ENCODE measurements around the gene MEF2C. TPM values are rescaled to one million over a fixed set of nuclear protein-coding genes. Genes with fewer than 3 reads are reported as not detected.

The MEF2C gene
- total and polyA plus RNA-seq, 7 donors, result 2.8 to 51.4 (median 32.1) TPM

GRCh38 chr5:88696466-88696865 lies 186.5 kb downstream of the MEF2C start:
- Histone ChIP-seq H3K4me3 (no peak overlapping the region), H3K27ac (no peak overlapping the region), H3K4me1 (peaks cover 0 to 23% (median 14%) of the 10 kb centered on the region in 4 donors), H3K27me3 (peaks cover 37 to 82% (median 55%) of the 10 kb centered on the region in 3 donors), H3K36me3 (no peaks in the 10 kb centered on the region), H3K9me3 (no peaks in the 10 kb centered on the region)
- DNase-seq, result no peak
- intact Hi-C loops (cut with DNase I), result no loop called here
- no peak for TF ChIP-seq EP300 (IDR thresholded peaks at IDR 0.05)
- TF ChIP-seq CTCF (IDR thresholded peaks at IDR 0.05), result no peak
- TF ChIP-seq POLR2AphosphoS5 (IDR thresholded peaks at IDR 0.05), result no peak
- TF ChIP-seq POLR2A (IDR thresholded peaks at IDR 0.05), result no peak

GRCh38 chr5:88695931-88696330 lies 187.1 kb downstream of the MEF2C start:
- intact Hi-C loops (cut with DNase I), result no loop called here
- no peaks in the 10 kb centered on the region for H3K9me3 ChIP-seq
- no peak overlapping the region for H3K4me3 ChIP-seq
- 13 to 19% methylated on average over 3 of the region's 3 CpGs for WGBS, 2 donors
- no peak overlapping the region for H3K27ac ChIP-seq
- H3K36me3 ChIP-seq, result no peaks in the 10 kb centered on the region
- DNase-seq, result no peak
- TF ChIP-seq POLR2A (IDR thresholded peaks at IDR 0.05), result no peak
- no peak for TF ChIP-seq CTCF (IDR thresholded peaks at IDR 0.05)
- TF ChIP-seq EP300 (IDR thresholded peaks at IDR 0.05), result no peak
- no peak for TF ChIP-seq POLR2AphosphoS5 (IDR thresholded peaks at IDR 0.05)
- peaks cover 38 to 88% (median 60%) of the 10 kb centered on the region in 3 donors for H3K27me3 ChIP-seq
- peaks cover 0 to 29% (median 19%) of the 10 kb centered on the region in 4 donors for H3K4me1 ChIP-seq

GRCh38 chr5:88695232-88695631 lies 187.8 kb downstream of the MEF2C start:
- WGBS, 2 donors, result 10 to 22% methylated on average over 19 of the region's 19 CpGs
- intact Hi-C loops (cut with DNase I), result no loop called here

GRCh38 chr5:88694023-88694679 lies 188.8 kb downstream of the MEF2C start:
- intact Hi-C loops (cut with DNase I), result no loop called here
- Histone ChIP-seq H3K27ac (no peak overlapping the region), H3K4me3 (no peak overlapping the region), H3K9me3 (no peaks in the 10 kb centered on the region), H3K27me3 (peaks cover 48 to 100% (median 75%) of the 10 kb centered on the region in 3 donors), H3K4me1 (peaks cover 0 to 45% (median 31%) of the 10 kb centered on the region in 4 donors), H3K36me3 (no peaks in the 10 kb centered on the region)
- WGBS, 2 donors, result 14 to 23% methylated on average over 28 of the region's 28 CpGs
- DNase-seq, result no peak
- no peak for TF ChIP-seq POLR2AphosphoS5 (IDR thresholded peaks at IDR 0.05)
- no peak for TF ChIP-seq POLR2A (IDR thresholded peaks at IDR 0.05)
- TF ChIP-seq EP300 (IDR thresholded peaks at IDR 0.05), result no peak
- TF ChIP-seq CTCF (IDR thresholded peaks at IDR 0.05), result no peak

More at GRCh38 chr5:88695232-88695631, 187.8 kb downstream of the MEF2C start:
- no peaks in the 10 kb centered on the region for H3K36me3 ChIP-seq
- no peak for DNase-seq
- peaks cover 41 to 95% (median 64%) of the 10 kb centered on the region in 3 donors for H3K27me3 ChIP-seq
- H3K4me3 ChIP-seq, result no peak overlapping the region
- H3K4me1 ChIP-seq, result peaks cover 0 to 36% (median 26%) of the 10 kb centered on the region in 4 donors
- no peaks in the 10 kb centered on the region for H3K9me3 ChIP-seq
- no peak for TF ChIP-seq CTCF (IDR thresholded peaks at IDR 0.05)
- TF ChIP-seq EP300 (IDR thresholded peaks at IDR 0.05), result no peak
- TF ChIP-seq POLR2AphosphoS5 (IDR thresholded peaks at IDR 0.05), result no peak
- TF ChIP-seq POLR2A (IDR thresholded peaks at IDR 0.05), result no peak
- no peak overlapping the region for H3K27ac ChIP-seq

Measured in sigmoid colon (tissue), 7 donors.